COLO668 (cell line): ENCODE data around the gene DNM3.
"Not testable (repeated sequence)": the region's sequence is repeated elsewhere in the genome, so short reads cannot be mapped to it uniquely, and the experiment has no call there.

Experiments
- DNase-seq: peaks from one replicate; lab custom pipeline; 2025; ENCODE audit not compliant: unreplicated experiment; lab: John Stamatoyannopoulos, UW

DNM3 gene

GRCh38 chr1:172269084-172269483, 427.8 kb downstream of the DNM3 start:
- no peak for DNase-seq

GRCh38 chr1:172269644-172270043, 428.3 kb downstream of the DNM3 start:
- DNase-seq = no peak

DNA sequence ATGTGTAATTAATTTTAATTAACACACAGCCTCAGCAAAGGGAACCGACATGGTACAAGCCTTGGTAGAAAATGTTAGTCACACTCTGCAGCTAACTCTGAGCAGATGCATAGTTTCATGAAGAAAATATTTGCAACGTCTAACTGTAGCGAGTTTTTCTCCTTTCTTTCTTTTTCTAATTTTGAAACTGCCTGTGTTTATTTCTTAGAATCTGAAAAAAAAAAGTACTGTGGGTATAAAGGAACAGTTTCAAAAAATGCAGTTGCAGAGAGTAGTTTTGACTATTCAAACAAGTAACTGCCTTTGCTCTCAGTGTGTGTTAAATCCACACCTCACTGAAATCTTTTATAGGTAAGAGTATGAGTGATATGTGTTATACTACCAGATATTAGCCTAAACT, 429.3 kb downstream of the DNM3 start:
- no peak for DNase-seq

GRCh38 chr1:172272087-172272486, 430.8 kb downstream of the DNM3 start:
- no peak for DNase-seq

GRCh38 chr1:172273647-172274396, 432.5 kb downstream of the DNM3 start:
- DNase-seq = no peak

GRCh38 chr1:172275478-172275877, 434.2 kb downstream of the DNM3 start:
- no peak for DNase-seq

GRCh38 chr1:172276120-172276818, 435.0 kb downstream of the DNM3 start:
- no peak for DNase-seq

GRCh38 chr1:172277275-172277674, 436.0 kb downstream of the DNM3 start:
- no peak for DNase-seq

DNA sequence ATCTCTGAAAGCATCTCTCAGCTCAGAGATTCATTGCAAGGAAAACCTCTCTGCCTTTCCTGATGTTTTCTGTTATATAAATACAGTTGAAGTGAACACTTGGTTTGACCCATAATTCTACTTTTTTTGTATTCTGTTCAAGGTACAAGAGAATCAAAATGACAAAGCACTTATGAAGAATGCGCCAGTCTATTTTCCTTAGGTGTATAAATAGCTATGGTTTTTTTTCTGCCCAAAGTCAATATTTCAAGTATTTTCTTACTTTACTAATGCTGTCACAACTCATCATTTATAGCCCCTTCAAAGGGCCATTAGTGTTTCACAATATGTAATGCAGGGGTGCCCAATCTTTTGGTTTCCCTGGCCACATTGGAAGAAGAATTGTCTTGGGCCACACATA, 436.7 kb downstream of the DNM3 start:
- no peak for DNase-seq

DNA sequence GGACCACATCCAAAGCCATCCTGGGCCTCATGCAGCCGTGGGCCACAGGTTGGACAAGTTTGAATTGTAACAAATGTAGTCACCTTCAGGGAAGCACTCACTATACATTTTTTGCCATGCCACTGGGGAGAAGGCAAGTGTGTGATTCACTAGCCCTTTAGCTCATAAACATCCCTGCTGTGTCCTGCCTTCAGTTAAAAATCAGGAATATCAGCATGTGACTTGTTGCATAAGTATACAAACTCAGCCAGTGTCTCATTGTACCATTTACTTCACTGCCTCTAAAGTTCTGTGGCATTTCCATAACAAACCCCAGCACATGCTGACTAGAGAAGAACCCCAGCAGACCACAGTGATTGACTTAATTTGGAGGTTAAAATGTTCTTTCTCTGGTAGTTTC, 437.2 kb downstream of the DNM3 start:
- no peak for DNase-seq

- DNase-seq = no peak
Measured at GRCh38 chr1:172279939-172280636, 438.8 kb downstream of the DNM3 start.

- no peak for DNase-seq
Measured at GRCh38 chr1:172283766-172284165, 442.5 kb downstream of the DNM3 start.

DNA sequence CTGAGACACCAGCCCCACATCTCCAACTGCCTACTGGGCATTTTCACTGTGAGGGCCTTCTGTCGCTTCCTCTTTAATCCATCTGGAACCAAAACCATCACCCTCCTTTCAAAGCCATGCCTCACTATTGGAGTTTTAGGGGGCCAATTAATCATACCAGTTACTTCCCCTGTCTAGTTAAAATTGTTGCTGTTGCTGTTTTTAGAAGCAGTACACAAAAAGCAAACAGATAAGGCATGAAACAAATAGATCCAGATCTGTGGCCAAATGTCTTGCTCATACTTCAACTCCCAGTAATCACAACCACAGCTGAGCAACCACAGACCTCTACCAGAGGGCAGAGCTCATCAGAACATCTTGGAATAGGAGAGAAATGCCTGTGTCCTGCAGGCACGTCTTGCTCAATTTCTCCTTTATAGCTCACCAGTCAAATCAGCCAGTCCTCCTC, 445.4 kb downstream of the DNM3 start:
- no peak for DNase-seq

DNA sequence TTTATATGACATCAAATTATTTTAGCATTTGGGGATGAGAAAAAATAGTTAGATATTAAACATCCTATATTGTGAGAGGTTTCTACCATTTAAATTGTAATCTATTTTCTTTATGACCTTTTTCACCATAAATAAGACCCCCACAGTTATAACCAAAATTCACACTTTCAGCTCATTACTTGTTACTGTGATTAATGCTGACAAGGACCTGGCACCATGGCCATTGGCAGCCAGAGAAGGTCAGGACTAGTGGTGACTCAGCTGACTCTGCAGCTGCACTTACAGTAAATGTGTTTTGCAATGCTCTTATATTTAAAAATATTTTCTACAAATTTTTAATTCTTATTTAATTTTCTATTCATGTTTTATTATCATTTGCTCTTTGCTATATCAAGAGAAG, 445.9 kb downstream of the DNM3 start:
- no peak for DNase-seq

DNA sequence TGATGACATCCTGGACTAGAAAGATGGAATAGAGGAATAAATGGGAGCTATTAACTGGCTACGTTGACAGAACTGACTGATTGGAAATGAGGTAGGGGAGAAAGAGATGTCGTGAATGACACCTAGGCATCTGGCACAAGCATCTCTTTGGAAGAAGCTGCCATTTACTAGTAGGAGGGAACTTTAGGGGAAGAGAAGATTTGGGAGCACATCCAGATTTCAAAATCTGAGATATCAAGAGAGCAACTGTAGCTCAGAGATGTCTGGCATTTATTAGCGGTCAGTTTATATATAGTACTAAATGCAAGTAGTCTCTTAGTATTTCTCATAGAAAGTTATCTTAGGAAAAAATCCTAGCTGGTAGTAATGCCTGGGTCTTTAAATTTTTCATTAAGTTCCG, 447.3 kb downstream of the DNM3 start:
- DNase-seq = no peak

DNA sequence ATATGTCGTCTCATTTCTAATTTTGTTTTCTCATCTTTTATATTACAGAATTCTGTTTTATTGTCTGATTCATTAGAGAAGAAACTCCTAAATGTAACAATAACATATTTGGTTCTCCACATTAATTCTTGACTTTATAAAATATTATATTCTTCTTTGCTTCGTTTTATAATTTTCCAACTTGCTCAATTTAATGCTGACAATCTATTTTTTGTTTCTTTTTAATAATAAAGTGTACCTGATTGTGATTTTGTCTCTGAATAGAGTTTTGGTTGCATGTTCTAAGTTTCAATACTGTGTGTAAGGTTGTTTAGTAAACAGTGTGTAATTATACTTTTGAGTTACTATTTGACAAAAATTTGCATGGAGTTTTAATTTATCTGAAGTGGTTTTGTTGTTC, 448.1 kb downstream of the DNM3 start:
- no peak for DNase-seq

GRCh38 chr1:172292840-172293239, 451.5 kb downstream of the DNM3 start:
- no peak for DNase-seq

- no peak for DNase-seq
Measured at GRCh38 chr1:172293429-172293828, 452.1 kb downstream of the DNM3 start.

DNA sequence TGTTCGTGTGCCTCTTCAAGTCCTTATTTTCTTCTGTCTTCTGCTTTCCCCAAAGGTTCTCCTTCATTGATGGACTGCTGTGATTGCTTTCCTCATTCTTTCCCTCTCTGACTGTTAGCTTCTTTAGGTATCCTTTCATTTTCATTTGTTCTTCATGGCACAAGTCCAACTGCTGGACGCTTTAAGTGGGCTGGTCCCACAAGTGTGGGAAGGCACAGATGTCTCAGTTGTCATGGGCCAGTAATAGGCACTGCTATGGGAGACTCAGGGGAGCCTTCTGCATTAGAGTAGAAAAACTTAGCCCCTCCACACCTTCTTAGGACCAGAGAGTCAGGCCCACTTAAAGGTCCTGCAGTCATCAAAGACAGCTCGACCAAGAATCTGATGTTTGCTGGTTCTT, 456.8 kb downstream of the DNM3 start:
- no peak for DNase-seq

DNA sequence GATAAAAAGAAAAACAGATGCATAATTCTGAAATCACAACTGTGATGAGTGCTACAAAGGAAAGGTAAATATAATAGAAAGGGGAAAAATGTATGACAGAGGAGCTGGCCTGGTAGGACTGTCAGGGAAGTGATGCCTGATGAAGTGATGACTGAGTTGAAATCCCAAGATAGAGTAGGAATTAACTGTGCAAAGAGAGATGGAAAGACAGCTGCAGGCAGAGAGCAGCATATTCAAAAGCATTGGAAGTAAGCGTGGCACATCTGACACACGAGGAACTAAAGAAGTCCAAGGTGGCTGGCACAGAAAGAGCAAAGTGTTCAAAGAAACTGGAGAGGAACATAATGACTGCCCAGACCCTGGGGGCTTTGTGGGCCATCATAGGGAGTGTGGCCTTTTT, 457.6 kb downstream of the DNM3 start:
- no peak for DNase-seq

- no peak for DNase-seq
Measured at GRCh38 chr1:172299515-172299914, 458.2 kb downstream of the DNM3 start.

DNA sequence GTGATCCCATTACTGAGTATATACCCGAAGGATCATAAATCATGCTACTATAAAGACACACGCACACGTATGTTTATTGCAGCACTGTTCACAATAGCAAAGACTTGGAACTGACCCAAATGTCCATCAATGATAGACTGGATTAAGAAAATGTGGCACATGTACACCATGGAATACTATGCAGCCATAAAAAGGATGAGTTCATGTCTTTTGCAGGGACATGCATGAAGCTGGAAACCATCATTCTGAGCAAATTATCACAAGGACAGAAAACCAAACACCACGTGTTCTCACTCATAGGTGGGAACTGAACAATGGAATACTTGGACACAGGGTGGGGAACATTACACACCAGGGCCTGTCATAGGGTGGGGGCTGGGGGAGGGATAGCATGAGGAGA, 466.2 kb downstream of the DNM3 start:
- not testable (repeated sequence) for DNase-seq
